SU-DHL-6 (cell line): ENCODE measurements around the gene THAP6.
"Not testable (repeated sequence)": the region's sequence is repeated elsewhere in the genome, so short reads cannot be mapped to it uniquely, and the experiment has no call there.

ENCODE experiments used
- H2AFZ ChIP-seq: fragments of 200-600 bp; sonication (generic); 2 replicates; pipeline ENCODE4 v1.6.1; 2014; ENCODE audit warnings: low read depth, mild to moderate bottlenecking, moderate library complexity, mixed read lengths, antibody characterized with exemption, low read length; ENCODE audit not compliant: severe bottlenecking
- H3F3A ChIP-seq: fragments of 200-600 bp; shearing (Covaris generic); 2 replicates; pipeline ENCODE4 v1.6.0; 2016; ENCODE audit warnings: antibody characterized with exemption, mild to moderate bottlenecking; ENCODE audit not compliant: insufficient read depth
- H3K27ac ChIP-seq: fragments of 200-600 bp; sonication (generic); 2 replicates; pipeline ENCODE4 v1.5.1; 2016; ENCODE audit warnings: low read depth, mild to moderate bottlenecking, low read length, moderate library complexity, mixed read lengths
- H3K27me3 ChIP-seq: fragments of 200-600 bp; sonication (generic), shearing (Covaris generic); 2 replicates; pipeline ENCODE4 v1.6.0; 2014; ENCODE audit warnings: mild to moderate bottlenecking, low read length
- H3K36me3 ChIP-seq: fragments of 200-600 bp; sonication (generic); 2 replicates; pipeline ENCODE4 v1.6.1; 2014; ENCODE audit warnings: mild to moderate bottlenecking, low read length, mixed read lengths
- H3K4me2 ChIP-seq: fragments of 300-600, 200-600 bp; shearing (Covaris generic), sonication (generic); 2 replicates; pipeline ENCODE4 v1.6.0; 2014; ENCODE audit warnings: low read length, low read depth, mild to moderate bottlenecking; ENCODE audit not compliant: poor library complexity, severe bottlenecking
- H3K4me3 ChIP-seq: fragments of 200-600 bp; sonication (generic); 2 replicates; pipeline ENCODE4 v1.5.1; 2014; ENCODE audit warnings: antibody characterized with exemption, low read length, mild to moderate bottlenecking, mixed read lengths; ENCODE audit not compliant: insufficient read depth, poor library complexity, severe bottlenecking
- H3K79me2 ChIP-seq: fragments of 200-600 bp; sonication (generic); 2 replicates; pipeline ENCODE4 v1.6.1; 2014; ENCODE audit warnings: mild to moderate bottlenecking, low read length, moderate library complexity; ENCODE audit not compliant: insufficient read depth
- H3K9ac ChIP-seq: fragments of 200-600 bp; sonication (generic); 2 replicates; pipeline ENCODE4 v1.7.0; 2014; ENCODE audit warnings: mild to moderate bottlenecking, low read length
- H3K9me2 ChIP-seq: fragments of 200-600 bp; sonication (generic); replicated peaks from 2 replicates; pipeline ENCODE4 v1.6.1; 2014; ENCODE audit warnings: low read length; ENCODE audit not compliant: insufficient read depth
- H3K9me3 ChIP-seq: fragments of 200-600 bp; sonication (generic); 2 replicates; pipeline ENCODE4 v1.6.1; 2014; ENCODE audit warnings: low read length, mixed read lengths; ENCODE audit not compliant: insufficient read depth
- H4K20me1 ChIP-seq: fragments of 200-600 bp; sonication (generic); 2 replicates; pipeline ENCODE4 v1.6.1; 2014; ENCODE audit warnings: low read depth, mild to moderate bottlenecking, antibody characterized with exemption, low read length, moderate library complexity, mixed read lengths
- CTCF ChIP-seq: fragments of 200-600 bp; sonication (generic); IDR thresholded peaks from one replicate; pipeline ENCODE4 v1.5.1; 2017; ENCODE audit warnings: antibody characterized with exemption, mild to moderate bottlenecking, low read length, moderate library complexity; ENCODE audit not compliant: insufficient read depth, poor library complexity, severe bottlenecking
- EZH2phosphoT487 ChIP-seq: fragments of 200-600 bp; sonication (generic), shearing (Covaris generic); conservative IDR thresholded peaks from 2 replicates; pipeline ENCODE4 v1.6.1; 2018; ENCODE audit warnings: mild to moderate bottlenecking, antibody characterized with exemption, low read length, moderate library complexity, mixed read lengths

The THAP6 gene

DNA sequence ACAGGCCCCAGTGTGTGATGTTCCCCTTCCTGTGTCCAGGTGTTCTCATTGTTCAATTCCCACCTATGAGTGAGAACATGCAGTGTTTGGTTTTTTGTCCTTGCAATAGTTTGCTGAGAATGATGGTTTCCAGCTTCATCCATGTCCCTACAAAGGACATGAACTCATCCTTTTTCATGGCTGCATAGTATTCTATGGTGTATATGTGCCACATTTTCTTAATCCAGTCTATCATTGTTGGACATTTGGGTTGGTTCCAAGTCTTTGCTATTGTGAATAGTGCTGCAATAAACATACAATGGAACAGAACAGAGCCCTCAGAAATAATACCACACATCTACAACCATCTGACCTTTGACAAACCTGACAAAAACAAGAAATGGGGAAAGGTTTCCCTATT, 19.7 kb downstream of the THAP6 start:
- not testable (repeated sequence) for H3K9me3 ChIP-seq, H3K9ac ChIP-seq, H3K27me3 ChIP-seq, H3K79me2 ChIP-seq, H3K36me3 ChIP-seq, H3K27ac ChIP-seq, H3K9me2 ChIP-seq, H3K4me2 ChIP-seq, H3F3A ChIP-seq, H2AFZ ChIP-seq, H3K4me3 ChIP-seq, H4K20me1 ChIP-seq

GRCh38 chr4:75537308-75537707, 23.0 kb downstream of the THAP6 start:
- H3K27me3 ChIP-seq, H3K79me2 ChIP-seq, H3K36me3 ChIP-seq, H3K9me2 ChIP-seq, H4K20me1 ChIP-seq, H2AFZ ChIP-seq, H3F3A ChIP-seq, H3K9me3 ChIP-seq, H3K4me2 ChIP-seq, H3K4me3 ChIP-seq, H3K27ac ChIP-seq, H3K9ac ChIP-seq: not testable (repeated sequence)

DNA sequence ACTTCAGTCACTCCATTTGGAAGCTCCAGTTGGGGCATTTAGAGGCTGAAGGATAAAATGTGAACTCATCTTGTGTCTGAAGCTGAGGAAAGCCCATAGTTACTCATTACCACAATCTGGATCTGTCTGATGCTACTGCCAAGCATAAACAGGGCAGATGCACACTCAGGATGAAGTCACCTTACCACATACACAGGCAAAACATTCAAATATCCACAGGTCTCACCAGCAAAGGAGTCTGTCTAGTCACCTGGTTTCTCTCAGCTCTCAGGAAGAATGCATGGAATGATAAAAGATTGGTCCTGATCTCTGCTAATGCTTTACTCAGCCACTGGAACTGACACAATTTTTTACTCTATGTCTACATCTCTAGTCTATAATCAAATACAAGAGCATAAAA, 28.6 kb downstream of the THAP6 start:
- Histone ChIP-seq H3K9ac (no peak overlapping the region), H3K4me3 (no peak overlapping the region), H3K36me3 (no peaks in the 10 kb centered on the region), H3K79me2 (no peaks in the 10 kb centered on the region), H3K27me3 (no peaks in the 10 kb centered on the region), H2AFZ (no peak overlapping the region), H3K9me3 (no peaks in the 10 kb centered on the region), H3K27ac (no peak overlapping the region), H4K20me1 (no peaks in the 10 kb centered on the region), H3K4me2 (no peak overlapping the region), H3K9me2 (no peaks in the 10 kb centered on the region), H3F3A (no peaks in the 10 kb centered on the region)
- no peak for TF ChIP-seq EZH2phosphoT487
- no peak for TF ChIP-seq CTCF

GRCh38 chr4:75544220-75544619, 29.9 kb downstream of the THAP6 start:
- H3K4me2 ChIP-seq, H3F3A ChIP-seq, H4K20me1 ChIP-seq, H3K9me3 ChIP-seq, H2AFZ ChIP-seq, H3K9me2 ChIP-seq, H3K27ac ChIP-seq, H3K4me3 ChIP-seq, H3K27me3 ChIP-seq, H3K36me3 ChIP-seq, H3K9ac ChIP-seq, H3K79me2 ChIP-seq: not testable (repeated sequence)

- TF ChIP-seq EZH2phosphoT487 (no peak), CTCF (no peak)
- H3K9me3 ChIP-seq, result no peaks in the 10 kb centered on the region
- H3K79me2 ChIP-seq, result no peaks in the 10 kb centered on the region
- no peaks in the 10 kb centered on the region for H3K27me3 ChIP-seq
- no peaks in the 10 kb centered on the region for H3K36me3 ChIP-seq
- H3K9me2 ChIP-seq, result no peaks in the 10 kb centered on the region
- no peak overlapping the region for H3K4me2 ChIP-seq
- no peaks in the 10 kb centered on the region for H4K20me1 ChIP-seq
- H2AFZ ChIP-seq, result no peak overlapping the region
- H3F3A ChIP-seq, result no peaks in the 10 kb centered on the region
- H3K9ac ChIP-seq, result no peak overlapping the region
- no peak overlapping the region for H3K27ac ChIP-seq
- H3K4me3 ChIP-seq, result no peak overlapping the region
These were observed 30.6 kb downstream of the THAP6 start for GRCh38 chr4:75544870-75545269.
